CD4-positive, alpha-beta T cell (primary cell): Measurements from ENCODE around the gene CALCOCO2. TPM values are rescaled to one million over a fixed set of nuclear protein-coding genes. Genes with fewer than 3 reads are reported as not detected.
"Not testable (repeated sequence)": the region's sequence is repeated elsewhere in the genome, so short reads cannot be mapped to it uniquely, and the experiment has no call there.

Experiments used
- ATAC-seq: fragments of 200-7000 bp; cut with Tn5 transposase; one replicate; pipeline ENCODE4 v1.10.0; 2022; ENCODE audit warnings: mild to moderate bottlenecking; ENCODE audit not compliant: poor library complexity
- CTCF ChIA-PET: fragments of 350-600 bp; sonication (Branson Sonifier 250); formaldehyde crosslinking; loops from one replicate; lab custom pipeline; 2021; ENCODE audit warnings: antibody characterized with exemption, inconsistent platforms; lab: Charles Lee
- POLR2A ChIA-PET: fragments of 350-600 bp; sonication (Branson Sonifier 250); formaldehyde crosslinking; loops from one replicate; lab custom pipeline; 2021; ENCODE audit warnings: antibody characterized with exemption, inconsistent platforms; lab: Charles Lee
- DNase-seq, 14 experiments: peaks; one replicate each; pipeline ENCODE4 v3.0.0-alpha.2; 2013 to 2020; ENCODE audit warnings: mixed read lengths in 2 of 14
- H3K27ac ChIP-seq, 2 donors: one replicate each; pipeline versions ENCODE4 v1.5.1 to v1.7.0; 2013; ENCODE audit warnings: low read length in 2 of 2, low read depth in 1 of 2, mild to moderate bottlenecking in 1 of 2
- H3K27me3 ChIP-seq, 2 experiments: 1 replicate in 1 of 2; 2 replicates in 1 of 2; pipeline versions ENCODE4 v1.6.1 to v1.7.0; 2013; ENCODE audit warnings: low read length in 2 of 2, control low read depth in 1 of 2, mild to moderate bottlenecking in 1 of 2, moderate library complexity in 1 of 2; ENCODE audit not compliant: insufficient read depth in 2 of 2, control insufficient read depth in 1 of 2
- H3K36me3 ChIP-seq: one replicate; pipeline ENCODE4 v1.6.1; 2013; ENCODE audit warnings: low read length, control low read depth; ENCODE audit not compliant: insufficient read depth
- H3K4me1 ChIP-seq: one replicate; pipeline ENCODE4 v1.6.1; 2013; ENCODE audit warnings: low read length, control low read depth; ENCODE audit not compliant: insufficient read depth
- H3K4me3 ChIP-seq: one replicate; pipeline ENCODE4 v1.5.1; 2013; ENCODE audit warnings: mild to moderate bottlenecking, low read length, moderate library complexity
- H3K9me3 ChIP-seq, 2 experiments: 1 replicate in 1 of 2; 2 replicates in 1 of 2; pipeline versions ENCODE4 v1.6.1 to v1.7.0; 2013; ENCODE audit warnings: low read length in 2 of 2, mild to moderate bottlenecking in 2 of 2, control low read depth in 1 of 2, moderate library complexity in 1 of 2; ENCODE audit not compliant: control insufficient read depth in 1 of 2, insufficient read depth in 1 of 2
- H3K27ac Mint-ChIP-seq: one replicate; pipeline ENCODE4 v1.8.0; 2020; ENCODE audit warnings: mixed read lengths
- H3K27me3 Mint-ChIP-seq: one replicate; pipeline ENCODE4 v1.8.0; 2021; ENCODE audit warnings: mixed read lengths
- H3K36me3 Mint-ChIP-seq: one replicate; pipeline ENCODE4 v1.8.0; 2021; ENCODE audit warnings: low read depth, mixed read lengths
- H3K4me1 Mint-ChIP-seq: one replicate; pipeline ENCODE4 v1.8.0; 2021; ENCODE audit warnings: low read depth, mixed read lengths
- H3K4me3 Mint-ChIP-seq: one replicate; pipeline ENCODE4 v1.8.0; 2020; ENCODE audit warnings: mild to moderate bottlenecking, mixed read lengths
- H3K9me3 Mint-ChIP-seq: one replicate; pipeline ENCODE4 v1.8.0; 2020; ENCODE audit warnings: mixed read lengths
- CTCF ChIP-seq: fragments of 200-600 bp; IDR thresholded peaks from one replicate; pipeline ENCODE4 v1.8.0; 2022; ENCODE audit warnings: antibody characterized with exemption, mild to moderate bottlenecking
- intact Hi-C, 2 experiments: fragments of 100-400 bp; cut with DNase I in 1 of 2; cut with micrococcal nuclease in 1 of 2; formaldehyde crosslinking; loops; one replicate each; pipeline versions ENCODE4 v1.15.1 to v1.9.0; 2023 to 2025; cut with DNase I, micrococcal nuclease
- total RNA-seq, 174 experiments: library from RNA in 2 of 174; stranded (reverse) in 2 of 174; gene quantifications; one replicate each; pipeline ENCODE4 v1.2.3 and lab custom pipeline; 2021 to 2026

Gene CALCOCO2
- total RNA-seq, 2 experiments from 2014 or later: 140 to 142 TPM

DNA sequence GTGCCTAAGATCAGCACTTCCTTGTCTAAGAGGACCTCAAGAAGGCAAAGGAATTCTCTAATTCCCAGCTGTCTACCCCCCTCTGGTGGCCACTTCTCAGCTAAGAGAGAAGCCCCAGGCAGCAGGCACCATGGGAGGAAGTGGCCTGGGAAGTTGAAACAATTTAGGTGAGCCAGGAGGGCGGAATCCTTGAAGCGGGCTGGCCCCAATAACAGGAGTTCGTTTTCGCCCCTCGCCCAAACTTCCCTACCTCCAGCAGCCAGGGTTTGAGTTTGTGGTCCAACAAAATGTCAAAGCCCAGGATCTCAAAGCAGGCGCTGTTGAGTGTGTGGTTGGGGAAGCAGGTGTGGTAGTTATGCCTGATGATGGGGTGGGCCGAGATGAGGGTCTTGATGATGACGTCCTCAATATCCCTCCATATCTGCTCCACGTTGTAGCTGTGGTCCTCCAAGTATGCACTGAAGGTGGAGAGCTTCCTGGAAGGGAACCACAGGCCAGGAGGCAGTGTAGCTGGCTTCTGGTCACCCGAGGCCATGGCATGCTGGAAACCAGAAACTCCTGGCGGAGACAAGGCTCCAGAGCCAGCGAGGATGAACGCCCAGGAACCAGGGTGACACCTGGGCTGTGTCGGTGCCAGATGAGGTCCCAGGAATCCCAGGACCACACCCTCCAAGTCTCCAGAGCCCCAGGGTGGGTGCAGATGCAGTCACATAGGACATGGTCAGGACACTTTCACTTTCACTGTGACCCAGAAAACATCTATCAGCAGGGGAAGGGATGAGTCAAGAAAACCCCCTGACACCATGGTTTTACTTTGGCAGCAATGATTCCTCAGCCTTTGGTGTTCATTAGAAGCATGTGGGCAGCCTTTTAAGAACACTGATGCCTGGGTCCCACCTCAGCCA, 39.5 kb upstream of the CALCOCO2 start:
- CTCF ChIA-PET: interaction anchor here (0.6 to 2.1 kb wide), 7 partner anchors 12 to 1195 kb away, joined by 3 to 8 read pairs (median 5); no protein-coding TSS in a partner anchor
- no peak overlapping the region for H3K4me3 Mint-ChIP-seq
- H3K9me3 Mint-ChIP-seq: no peaks in the 10 kb centered on the region
- no peak overlapping the region for H3K27ac ChIP-seq
- H3K36me3 ChIP-seq: no peaks in the 10 kb centered on the region
- no peaks in the 10 kb centered on the region for H3K4me1 Mint-ChIP-seq
- DNase-seq (peak in 5 of 14 experiments; percentile 4 to 54 (median 37)), ATAC-seq (no peak)
- no peaks in the 10 kb centered on the region for H3K9me3 ChIP-seq
- no peak overlapping the region for H3K27ac Mint-ChIP-seq
- H3K27me3 Mint-ChIP-seq: peaks cover 72% of the 10 kb centered on the region
- H3K4me3 ChIP-seq: no peak overlapping the region
- peaks cover 6% of the 10 kb centered on the region for H3K4me1 ChIP-seq
- H3K27me3 ChIP-seq: peaks cover 13 to 21% of the 10 kb centered on the region in 2 experiments
- intact Hi-C loops: loop anchor here in 1 of 2 experiments (1.0 to 2.0 kb wide), 2 partner anchors 67 to 119 kb away; no protein-coding TSS in a partner anchor
- POLR2A ChIA-PET: interaction anchor here (0.6 kb wide), 1 partner anchor 12 kb away, joined by 5 read pairs; no protein-coding TSS in a partner anchor
- H3K36me3 Mint-ChIP-seq: no peaks in the 10 kb centered on the region
- no peak for TF ChIP-seq CTCF

DNA sequence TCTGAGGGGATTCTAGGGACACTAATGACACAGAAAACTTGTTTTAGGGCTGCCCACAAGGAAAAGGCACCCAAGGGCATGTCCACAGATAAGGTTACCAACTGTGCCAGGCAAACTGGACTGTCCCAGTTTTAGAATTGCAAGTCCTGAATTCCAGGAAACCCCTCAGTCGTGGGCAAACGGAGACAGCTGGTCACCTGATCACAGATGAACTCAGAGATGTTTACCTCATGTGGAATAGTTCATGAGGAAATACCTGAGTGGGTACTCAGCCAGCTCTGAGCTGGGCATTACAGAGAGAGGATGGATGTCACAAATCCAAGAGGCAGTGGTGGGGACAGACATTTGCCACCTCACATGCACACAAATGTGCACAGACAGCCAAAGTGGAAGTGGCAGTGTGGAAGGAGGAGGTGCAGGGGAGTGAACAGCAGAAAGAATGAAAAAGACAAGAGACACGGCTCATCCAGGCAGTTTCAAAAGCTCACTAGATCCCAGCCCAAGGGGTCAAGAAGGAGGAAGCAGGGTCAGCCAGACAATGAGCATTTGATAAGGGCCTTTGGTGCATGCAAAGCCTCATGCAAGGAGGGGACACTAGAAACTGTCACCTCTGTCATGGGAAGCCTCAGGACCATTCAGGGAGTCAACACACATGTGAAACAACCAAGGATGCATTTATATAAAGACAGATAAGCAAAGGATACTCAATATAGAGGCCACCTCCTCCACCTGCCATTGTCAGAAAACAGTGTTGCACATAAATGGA, 38.6 kb upstream of the CALCOCO2 start:
- H3K9me3 ChIP-seq: no peaks in the 10 kb centered on the region
- DNase-seq: no peak
- TF ChIP-seq CTCF: no peak
- no peaks in the 10 kb centered on the region for H3K9me3 Mint-ChIP-seq
- no peaks in the 10 kb centered on the region for H3K36me3 ChIP-seq
- no peaks in the 10 kb centered on the region for H3K4me1 Mint-ChIP-seq
- H3K27me3 ChIP-seq: peaks cover 11 to 28% of the 10 kb centered on the region in 2 experiments
- no peak overlapping the region for H3K27ac Mint-ChIP-seq
- CTCF ChIA-PET: interaction anchor here (1.4 to 1.7 kb wide), 2 partner anchors 71 to 87 kb away, joined by 4 to 7 read pairs; no protein-coding TSS in a partner anchor
- POLR2A ChIA-PET: no interaction called here
- H3K4me1 ChIP-seq: peaks cover 6% of the 10 kb centered on the region
- H3K27ac ChIP-seq: no peak overlapping the region
- H3K36me3 Mint-ChIP-seq: no peaks in the 10 kb centered on the region
- ATAC-seq: no peak
- H3K4me3 Mint-ChIP-seq: no peak overlapping the region
- intact Hi-C loops: no loop called here
- H3K27me3 Mint-ChIP-seq: peaks cover 74% of the 10 kb centered on the region
- H3K4me3 ChIP-seq: no peak overlapping the region

DNA sequence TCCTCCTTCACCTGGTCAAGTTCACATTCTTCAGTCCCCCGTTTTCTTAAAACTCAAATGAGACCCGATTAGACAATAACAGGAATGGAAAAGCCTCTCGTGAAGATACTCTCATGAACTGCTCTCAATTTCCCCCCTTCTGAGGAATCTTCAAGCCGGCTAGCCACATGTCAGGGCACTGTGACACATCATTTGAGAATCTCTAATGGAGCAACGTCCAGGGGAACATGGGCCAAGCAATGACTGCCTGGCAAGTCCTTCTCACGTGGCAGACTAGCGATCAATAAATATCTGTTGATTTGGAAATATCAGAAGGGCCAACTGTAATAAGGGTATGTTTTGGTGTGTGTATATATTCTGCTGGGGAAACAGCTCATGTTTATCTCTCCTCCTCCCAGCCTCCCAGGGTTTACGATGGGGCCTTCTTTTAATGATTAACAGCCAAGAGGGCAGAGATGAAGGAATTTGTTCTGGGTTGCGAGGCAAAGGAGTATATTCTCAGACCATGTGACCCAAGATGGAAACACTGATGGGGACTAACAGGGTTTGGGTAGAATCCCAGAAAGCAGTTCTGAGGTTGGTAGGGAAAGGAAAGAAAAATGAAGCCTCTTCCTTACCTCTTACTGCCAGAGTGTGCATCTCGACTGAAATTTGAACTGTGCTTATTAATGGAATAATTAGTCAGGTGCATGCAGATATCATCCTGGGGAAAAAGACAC, 35.2 kb upstream of the CALCOCO2 start:
- intact Hi-C loops: no loop called here
- no peaks in the 10 kb centered on the region for H3K9me3 ChIP-seq
- no peak overlapping the region for H3K4me3 Mint-ChIP-seq

DNA sequence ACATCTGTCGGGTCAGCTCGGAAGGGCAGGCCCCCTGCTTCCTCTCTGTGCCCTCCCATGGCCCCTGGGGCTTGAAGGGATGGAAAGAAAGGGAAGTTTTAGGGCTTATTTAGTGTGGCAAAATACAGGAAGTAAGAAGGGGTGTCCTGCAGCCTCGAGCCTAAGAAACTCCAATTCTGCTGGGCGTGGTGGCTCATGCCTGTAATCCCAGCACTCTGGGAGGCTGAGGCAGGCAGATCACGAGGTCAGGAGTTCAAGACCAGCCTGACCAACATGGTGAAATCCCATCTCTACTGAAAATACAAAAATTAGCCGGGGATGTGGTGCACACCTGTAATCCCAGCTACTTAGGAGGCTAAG, 34.7 kb upstream of the CALCOCO2 start:
- intact Hi-C loops, ATAC-seq, H3K36me3 Mint-ChIP-seq, H3K4me3 ChIP-seq, H3K27ac ChIP-seq, H3K4me1 ChIP-seq, H3K4me3 Mint-ChIP-seq, CTCF ChIA-PET, H3K4me1 Mint-ChIP-seq, H3K9me3 ChIP-seq, DNase-seq, H3K36me3 ChIP-seq, POLR2A ChIA-PET, H3K9me3 Mint-ChIP-seq, H3K27ac Mint-ChIP-seq: not testable (repeated sequence)
- H3K27me3 Mint-ChIP-seq: peaks cover 72% of the 10 kb centered on the region
- H3K27me3 ChIP-seq: peaks cover 6 to 43% of the 10 kb centered on the region in 2 experiments

More for the DNA sequence above, 35.2 kb upstream of the CALCOCO2 start:
- no peak overlapping the region for H3K27ac ChIP-seq
- no peak overlapping the region for H3K4me3 ChIP-seq
- H3K36me3 ChIP-seq: no peaks in the 10 kb centered on the region
- Mint-ChIP-seq H3K36me3 (no peaks in the 10 kb centered on the region), H3K27ac (no peak overlapping the region), H3K9me3 (no peaks in the 10 kb centered on the region), H3K27me3 (peaks cover 72% of the 10 kb centered on the region), H3K4me1 (no peaks in the 10 kb centered on the region)
- CTCF ChIA-PET: no interaction called here
- H3K4me1 ChIP-seq: peaks cover 6% of the 10 kb centered on the region
- POLR2A ChIA-PET: no interaction called here
- TF ChIP-seq CTCF: no peak
- H3K27me3 ChIP-seq: peaks cover 6 to 41% of the 10 kb centered on the region in 2 experiments
- DNase-seq (no peak), ATAC-seq (no peak)
